ENCODE data around the gene MOSMO. TPM values are rescaled to one million over a fixed set of nuclear protein-coding genes. Genes with fewer than 3 reads are reported as not detected.
A peak's percentile ranks its signal among the peaks of the same experiment; 100 is the strongest.

Gene MOSMO
- total and polyA plus RNA-seq, 2 of the 4 experiments (the other 2 are of a cell fraction) = 10.5 to 16.0 TPM

DNA sequence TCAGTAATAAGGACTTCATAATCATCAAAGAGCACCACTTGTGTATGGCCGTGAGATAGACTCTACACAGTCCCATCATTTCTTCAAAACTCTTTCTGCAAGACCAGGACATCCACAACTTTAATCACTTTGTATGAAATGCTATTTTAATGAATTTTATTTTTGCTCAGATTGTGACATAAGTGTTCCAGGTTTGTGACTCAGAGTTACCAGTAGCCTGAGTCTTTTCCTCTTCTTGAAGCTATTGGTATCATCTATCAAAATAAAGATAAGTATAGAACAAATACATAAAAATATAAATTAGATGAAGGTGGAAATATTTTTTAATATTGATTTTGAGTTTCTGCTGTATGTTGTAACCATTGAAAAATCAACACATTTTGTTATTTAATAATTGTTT is 67.9 kb downstream of the MOSMO start:
- peak overlapping the region; percentile 91 for H3K4ac ChIP-seq (ENCODE audit: low read depth, low read length)
- intact Hi-C loops (cut with micrococcal nuclease) = loop anchor here (2.0 kb wide), 1 partner anchor 67 kb away; the partner anchor contains the start of gene MOSMO

More for the DNA sequence above, 67.9 kb downstream of the MOSMO start:
- ATAC-seq (ENCODE audit: low read depth) (no peak), DNase-seq (peak; percentile 19)
- in situ Hi-C loops (cut with MboI; ENCODE audit: low sequenced_read_pairs) (no loop called here), dilution Hi-C loops (cut with HindIII; ENCODE audit: low sequenced_read_pairs, unreplicated experiment) (no loop called here)
- H3K9ac ChIP-seq (ENCODE audit: low read depth, low read length) = no peak overlapping the region
- H2BK5ac ChIP-seq (ENCODE audit: low read depth, low read length, poor library complexity, severe bottlenecking) = peak overlapping the region; percentile 71
- H2AK9ac ChIP-seq (replicated peaks; ENCODE audit: low read depth, low read length, poor library complexity) = no peak overlapping the region
- WGBS, 2 experiments (ENCODE audit: extremely low coverage in 2 of 2, insufficient read length in 1 of 2) = no CpG with 5 or more reads among the region's 1 CpG
- no peak overlapping the region for H3K4me2 ChIP-seq (ENCODE audit: low read depth, low read length)
- H2BK120ac ChIP-seq (ENCODE audit: low read depth, low read length) = peak overlapping the region; percentile 78
- no TSS peak for BruUV-seq (replicated peaks)
- H3K27ac ChIP-seq (ENCODE audit: insufficient read depth, low read length) = no peak overlapping the region
- peak overlapping the region; percentile 46; the same call in 1 of the 2 replicates for H3K14ac ChIP-seq (replicated peaks; ENCODE audit: low read depth, low read length)
- H4K91ac ChIP-seq (ENCODE audit: insufficient read depth, low read depth, low read length) = no peak overlapping the region
- H3K56ac ChIP-seq (ENCODE audit: extremely low read depth, insufficient read depth, low read length) = no peak overlapping the region; the same call in 1 of the 2 replicates
- no peak overlapping the region for H4K5ac ChIP-seq (ENCODE audit: low read depth, low read length)
- ChIA-PET CTCF (interaction anchor here (0.6 to 0.9 kb wide), 3 partner anchors 38 to 116 kb away, joined by 3 read pairs; no protein-coding TSS in a partner anchor), POLR2A (ENCODE audit: unreplicated experiment) (no interaction called here)
- H4K20me1 ChIP-seq (ENCODE audit: insufficient read depth, low read length) = peaks cover 15% of the 10 kb centered on the region
- H3K79me1 ChIP-seq (ENCODE audit: low read depth in 1 of 2, low read length in 2 of 2) = peaks cover 15 to 47% of the 10 kb centered on the region in 2 experiments; a peak in 3 of 4 replicates
- H3K9me1 ChIP-seq (ENCODE audit: insufficient read depth, low read length) = peaks cover 13% of the 10 kb centered on the region
- H3K18ac ChIP-seq (ENCODE audit: low read depth, low read length) = no peak overlapping the region
- TF ChIP-seq MXI1 (IDR thresholded peaks at IDR 0.05; ENCODE audit: borderline replicate concordance, low read depth, low read length) = no peak
- no peak for TF ChIP-seq CHD1 (IDR thresholded peaks at IDR 0.05; ENCODE audit: low read depth, low read length)
- TF ChIP-seq RFX5 (IDR thresholded peaks at IDR 0.05; ENCODE audit: low read depth, low read length) = no peak
- TF ChIP-seq FOS (IDR thresholded peaks at IDR 0.05; ENCODE audit: low read depth, low read length) = no peak
- TF ChIP-seq CEBPB (IDR thresholded peaks at IDR 0.05; ENCODE audit: low read depth, low read length) = peak; percentile 67
- TF ChIP-seq SMC3 (IDR thresholded peaks at IDR 0.05; ENCODE audit: low read depth, low read length) = no peak
- peaks cover 12% of the 10 kb centered on the region for H3K4me1 ChIP-seq (ENCODE audit: control insufficient read depth, insufficient read depth, low read length)
- peak overlapping the region; percentile 80; the same call in 1 of the 2 replicates for H2AK5ac ChIP-seq (ENCODE audit: low read depth, low read length)
- H3K36me3 ChIP-seq (ENCODE audit: control insufficient read depth, insufficient read depth, low read length) = no peaks in the 10 kb centered on the region; the same call in 1 of the 2 replicates
- H2BK20ac ChIP-seq (ENCODE audit: low read depth, low read length) = peak overlapping the region; percentile 76
- H2BK15ac ChIP-seq (ENCODE audit: low read depth, low read length) = 0 out of 3 replicates have a peak overlapping the region, but pooled peaks have one; percentile 40
- H3K4me3 ChIP-seq (ENCODE audit: insufficient read depth, low read depth, low read length) = no peak overlapping the region
- H4K8ac ChIP-seq (ENCODE audit: low read depth in 2 of 2, low read length in 2 of 2) = peak overlapping the region in 1 of 2 experiments; percentile 54; a peak in 1 of 4 replicates
- H3K23ac ChIP-seq (ENCODE audit: low read depth, low read length) = peak overlapping the region; percentile 55; the same call in 1 of the 2 replicates
- H3K27me3 ChIP-seq (ENCODE audit: control insufficient read depth, insufficient read depth, low read length) = no peaks in the 10 kb centered on the region
- H2AFZ ChIP-seq (replicated peaks; ENCODE audit: low read length, poor library complexity) = no peak overlapping the region
- no peaks in the 10 kb centered on the region for H3K9me3 ChIP-seq (ENCODE audit: control insufficient read depth, insufficient read depth, low read length)
